Measurements from ENCODE around the gene PROCR. TPM values are rescaled to one million over a fixed set of nuclear protein-coding genes. Genes with fewer than 3 reads are reported as not detected.

The PROCR gene
- total RNA-seq, result 1 to 10 TPM; 1.2 to 1.3 TPM

DNA sequence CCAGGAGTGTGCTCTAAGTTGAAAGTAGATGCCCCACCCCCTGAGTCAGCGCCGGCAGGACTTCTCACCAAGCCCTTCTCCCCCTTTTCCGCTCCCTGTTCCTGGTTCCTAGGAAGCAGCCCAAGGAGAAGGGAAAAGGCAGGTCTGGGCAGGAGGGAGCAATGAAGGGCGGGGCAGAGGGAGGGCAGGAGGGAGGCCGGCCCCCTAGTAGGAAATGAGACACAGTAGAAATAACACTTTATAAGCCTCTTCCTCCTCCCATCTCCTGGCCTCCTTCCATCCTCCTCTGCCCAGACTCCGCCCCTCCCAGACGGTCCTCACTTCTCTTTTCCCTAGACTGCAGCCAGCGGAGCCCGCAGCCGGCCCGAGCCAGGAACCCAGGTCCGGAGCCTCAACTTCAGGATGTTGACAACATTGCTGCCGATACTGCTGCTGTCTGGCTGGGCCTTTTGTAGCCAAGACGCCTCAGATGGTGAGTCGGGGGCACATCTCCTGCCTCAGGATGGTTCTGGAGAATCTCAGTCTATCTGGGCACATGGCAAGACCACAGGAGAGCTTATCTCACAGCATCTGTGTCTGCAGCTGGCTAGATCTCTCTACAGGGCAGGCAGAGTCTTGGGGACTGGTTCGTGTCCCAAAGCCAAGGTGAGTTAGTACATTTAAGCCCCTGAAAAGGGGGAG is at the start of gene PROCR:
TSS of gene PROCR (plus strand) at position 320 of the 681 bp plus-strand sequence. CDS start at position 403, 83 bp downstream.
- ChIA-PET POLR2A (no interaction called here), CTCF (no interaction called here)
- H3K4me1 Mint-ChIP-seq (ENCODE audit: low read depth), result peaks cover 18% of the 10 kb centered on the region
- H3K9me3 Mint-ChIP-seq (ENCODE audit: insufficient read depth), result no peaks in the 10 kb centered on the region
- no peaks in the 10 kb centered on the region for H3K27me3 Mint-ChIP-seq (ENCODE audit: low read depth)
- ATAC-seq (peak; percentile 84), DNase-seq (peak; percentile 26)
- H3K36me3 Mint-ChIP-seq (ENCODE audit: low read depth), result no peaks in the 10 kb centered on the region
- H3K4me3 Mint-ChIP-seq, result peak within 1 kb of the TSS; percentile 67
- H3K27ac Mint-ChIP-seq, result peak within 1 kb of the TSS; percentile 73

DNA sequence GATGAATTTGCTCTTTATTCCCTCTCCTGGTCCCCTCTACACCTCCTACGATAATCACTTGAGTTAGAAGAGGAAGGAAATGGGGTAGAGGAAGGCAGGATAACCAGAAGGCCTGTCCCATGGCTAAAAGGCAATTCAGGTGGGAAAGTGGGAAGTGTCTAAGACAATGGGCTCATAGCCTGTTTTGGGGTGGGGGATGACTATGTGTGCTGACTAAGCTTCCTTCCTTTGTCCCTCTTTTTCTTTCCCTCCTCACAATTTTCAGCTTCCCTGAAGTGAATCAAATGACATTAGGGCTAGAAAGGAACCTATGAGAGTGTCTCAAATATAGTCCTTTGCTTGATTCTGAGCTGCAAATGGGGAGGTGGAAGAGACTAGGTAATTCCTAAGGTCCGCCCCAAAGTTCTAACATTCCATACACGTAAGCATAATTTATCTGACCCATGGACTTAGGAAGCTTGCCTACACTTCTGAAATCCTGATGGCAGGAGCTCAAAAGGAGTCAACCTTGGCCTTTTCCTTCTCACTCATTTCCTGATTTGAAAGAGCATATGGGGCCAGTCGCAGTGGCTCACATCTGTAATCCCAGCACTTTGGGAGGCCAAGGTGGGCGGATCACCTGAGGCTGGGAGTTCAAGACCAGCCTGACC is 49.0 kb upstream of the PROCR start:
- no peaks in the 10 kb centered on the region for H3K9me3 Mint-ChIP-seq (ENCODE audit: insufficient read depth)
- no peak for ATAC-seq
- no peak for DNase-seq
- peaks cover 62% of the 10 kb centered on the region for H3K36me3 Mint-ChIP-seq (ENCODE audit: low read depth)
- H3K4me1 Mint-ChIP-seq (ENCODE audit: low read depth), result peaks cover 2% of the 10 kb centered on the region
- H3K27ac Mint-ChIP-seq, result no peak overlapping the region
- POLR2A ChIA-PET, result no interaction called here
- CTCF ChIA-PET, result interaction anchor here (1.4 kb wide), 1 partner anchor 24 kb away, joined by 3 read pairs; the partner anchor contains the start of gene EDEM2
- no peaks in the 10 kb centered on the region for H3K27me3 Mint-ChIP-seq (ENCODE audit: low read depth)
- no peak overlapping the region for H3K4me3 Mint-ChIP-seq

DNA sequence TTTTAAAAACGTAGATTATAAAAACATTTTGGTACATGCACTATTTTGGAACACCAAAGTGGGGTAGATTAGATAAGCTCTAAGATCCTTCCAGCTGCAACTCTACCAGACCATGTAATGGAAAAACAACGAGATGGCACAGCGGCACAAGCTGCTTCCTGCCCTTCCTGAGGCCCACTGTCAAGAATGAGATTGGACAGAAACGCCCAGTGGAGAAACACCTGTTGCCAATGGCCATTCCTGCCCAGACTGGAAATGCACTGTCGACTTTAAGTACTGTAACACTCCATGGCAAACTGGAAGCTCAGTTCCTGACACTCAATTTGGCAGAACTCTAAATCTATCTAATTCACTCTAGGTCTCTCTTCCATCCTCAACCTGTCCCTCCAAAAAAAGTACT is 46.1 kb upstream of the PROCR start:
- DNase-seq (no peak), ATAC-seq (no peak)
- CTCF ChIA-PET, result interaction anchor here (0.6 to 1.3 kb wide), 5 partner anchors 19 to 143 kb away, joined by 3 to 8 read pairs (median 4); partner anchors contain the start of gene EDEM2
- H3K36me3 Mint-ChIP-seq (ENCODE audit: low read depth), result peaks cover 54% of the 10 kb centered on the region
- peaks cover 2% of the 10 kb centered on the region for H3K4me1 Mint-ChIP-seq (ENCODE audit: low read depth)
- H3K9me3 Mint-ChIP-seq (ENCODE audit: insufficient read depth), result no peaks in the 10 kb centered on the region
- H3K4me3 Mint-ChIP-seq, result no peak overlapping the region
- no peak overlapping the region for H3K27ac Mint-ChIP-seq
- POLR2A ChIA-PET, result no interaction called here
- no peaks in the 10 kb centered on the region for H3K27me3 Mint-ChIP-seq (ENCODE audit: low read depth)

DNA sequence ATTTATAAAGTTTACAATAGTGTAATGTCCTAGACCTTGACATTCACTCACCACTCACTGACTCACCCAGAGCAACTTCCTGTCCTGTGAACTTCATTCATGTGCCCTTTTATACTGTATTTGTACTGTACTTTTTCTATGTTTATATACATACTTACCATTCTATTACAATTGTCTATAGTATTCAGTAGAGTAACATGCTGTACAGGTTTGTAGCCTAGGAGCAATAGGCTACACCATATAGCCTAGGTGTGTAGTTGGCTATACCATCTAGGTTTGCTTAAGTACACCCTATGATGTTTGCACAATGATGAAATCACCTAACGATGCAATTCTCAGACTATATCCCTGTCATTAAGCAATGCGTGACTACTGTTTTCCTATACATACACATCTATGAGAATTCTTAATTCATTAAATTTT is 42.2 kb upstream of the PROCR start:
- H3K27me3 Mint-ChIP-seq (ENCODE audit: low read depth), result no peaks in the 10 kb centered on the region
- ATAC-seq (peak; percentile 15), DNase-seq (no peak)
- H3K4me1 Mint-ChIP-seq (ENCODE audit: low read depth), result peaks cover 2% of the 10 kb centered on the region
- H3K36me3 Mint-ChIP-seq (ENCODE audit: low read depth), result peaks cover 50% of the 10 kb centered on the region
- no peak overlapping the region for H3K4me3 Mint-ChIP-seq
- H3K27ac Mint-ChIP-seq, result no peak overlapping the region
- ChIA-PET CTCF (no interaction called here), POLR2A (no interaction called here)
- H3K9me3 Mint-ChIP-seq (ENCODE audit: insufficient read depth), result no peaks in the 10 kb centered on the region

DNA sequence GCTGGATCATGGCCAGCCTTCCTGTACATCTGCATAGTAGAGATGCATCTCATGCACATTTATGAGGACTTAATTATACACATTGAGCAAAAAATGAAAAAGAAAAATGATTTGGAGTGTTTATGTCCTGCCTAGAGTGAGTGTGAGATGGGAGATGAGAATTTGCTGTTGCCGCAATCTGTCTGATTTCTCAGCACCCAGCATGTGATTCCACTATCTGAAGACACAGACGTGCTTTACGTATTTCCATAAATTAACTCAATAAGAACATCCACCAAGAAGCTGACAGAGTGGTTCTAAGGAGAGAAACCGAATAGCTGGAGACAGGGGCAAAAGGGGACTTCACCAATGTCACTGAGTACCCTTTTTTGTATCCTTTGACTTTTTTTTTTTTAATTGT is 39.9 kb upstream of the PROCR start:
- Mint-ChIP-seq H3K27ac (no peak overlapping the region), H3K4me3 (no peak overlapping the region)
- POLR2A ChIA-PET, result interaction anchor here (0.7 kb wide), 1 partner anchor 160 kb away, joined by 3 read pairs; no protein-coding TSS in a partner anchor

DNA sequence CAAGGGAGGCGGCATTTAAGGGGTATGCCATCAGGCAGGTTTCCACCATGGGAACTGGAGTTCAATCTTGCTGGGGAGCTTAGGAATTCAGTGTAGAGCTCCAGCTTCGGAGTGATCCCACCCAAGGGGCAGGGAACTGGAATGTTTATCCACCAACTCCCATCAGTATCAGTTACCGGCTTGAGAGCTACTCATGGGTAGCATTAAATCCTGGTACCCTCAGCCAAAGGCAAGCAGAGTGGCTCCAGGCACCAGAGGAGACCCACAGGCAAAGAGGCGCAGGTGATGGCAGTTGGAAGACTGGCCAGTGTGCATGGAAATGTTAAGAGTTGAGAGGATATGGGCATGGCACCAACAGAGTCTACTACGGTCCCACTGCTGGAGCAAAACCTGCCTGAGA is 38.8 kb upstream of the PROCR start:
- ChIA-PET POLR2A (interaction anchor here (0.5 to 1.3 kb wide), 2 partner anchors 14 to 154 kb away, joined by 3 read pairs; partner anchors contain the start of gene EDEM2), CTCF (no interaction called here)
- Mint-ChIP-seq H3K27ac (no peak overlapping the region), H3K4me1 (ENCODE audit: low read depth) (peaks cover 2% of the 10 kb centered on the region), H3K27me3 (ENCODE audit: low read depth) (no peaks in the 10 kb centered on the region), H3K36me3 (ENCODE audit: low read depth) (peaks cover 45% of the 10 kb centered on the region), H3K9me3 (ENCODE audit: insufficient read depth) (no peaks in the 10 kb centered on the region), H3K4me3 (no peak overlapping the region)
- ATAC-seq (no peak), DNase-seq (no peak)

More for the DNA sequence above, 39.9 kb upstream of the PROCR start:
- ATAC-seq, result no peak
- H3K27me3 Mint-ChIP-seq (ENCODE audit: low read depth), result no peaks in the 10 kb centered on the region
- H3K9me3 Mint-ChIP-seq (ENCODE audit: insufficient read depth), result no peaks in the 10 kb centered on the region
- peaks cover 2% of the 10 kb centered on the region for H3K4me1 Mint-ChIP-seq (ENCODE audit: low read depth)
- no peak for DNase-seq
- CTCF ChIA-PET, result no interaction called here
- H3K36me3 Mint-ChIP-seq (ENCODE audit: low read depth), result peaks cover 39% of the 10 kb centered on the region

DNA sequence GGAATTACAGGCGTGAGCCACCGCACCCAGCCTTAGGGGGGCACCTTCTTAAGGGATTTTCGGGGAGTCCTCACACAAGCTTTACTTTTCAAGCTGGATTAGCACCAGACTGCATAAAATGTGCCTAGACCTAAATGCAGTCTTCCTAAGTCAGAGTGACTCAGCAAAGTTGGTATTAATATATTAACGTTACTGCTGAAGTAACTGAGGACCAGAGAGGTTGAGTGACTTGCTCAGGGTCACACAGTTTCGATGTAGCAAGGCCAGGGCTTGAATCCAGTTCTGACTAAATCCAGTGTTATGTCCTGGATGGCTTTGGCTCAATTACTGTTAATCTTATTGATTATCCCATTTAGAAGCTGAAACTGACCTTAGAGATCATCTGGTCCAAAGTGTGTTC is 38.1 kb upstream of the PROCR start:
- H3K9me3 Mint-ChIP-seq (ENCODE audit: insufficient read depth), result no peaks in the 10 kb centered on the region
- ChIA-PET POLR2A (interaction anchor here (1.3 kb wide), 1 partner anchor 13 kb away, joined by 3 read pairs; the partner anchor contains the start of gene EDEM2), CTCF (no interaction called here)
- H3K27ac Mint-ChIP-seq, result no peak overlapping the region
- no peak for DNase-seq
- no peak overlapping the region for H3K4me3 Mint-ChIP-seq
- ATAC-seq, result no peak
- H3K27me3 Mint-ChIP-seq (ENCODE audit: low read depth), result no peaks in the 10 kb centered on the region
- H3K4me1 Mint-ChIP-seq (ENCODE audit: low read depth), result peaks cover 2% of the 10 kb centered on the region
- H3K36me3 Mint-ChIP-seq (ENCODE audit: low read depth), result peaks cover 45% of the 10 kb centered on the region

DNA sequence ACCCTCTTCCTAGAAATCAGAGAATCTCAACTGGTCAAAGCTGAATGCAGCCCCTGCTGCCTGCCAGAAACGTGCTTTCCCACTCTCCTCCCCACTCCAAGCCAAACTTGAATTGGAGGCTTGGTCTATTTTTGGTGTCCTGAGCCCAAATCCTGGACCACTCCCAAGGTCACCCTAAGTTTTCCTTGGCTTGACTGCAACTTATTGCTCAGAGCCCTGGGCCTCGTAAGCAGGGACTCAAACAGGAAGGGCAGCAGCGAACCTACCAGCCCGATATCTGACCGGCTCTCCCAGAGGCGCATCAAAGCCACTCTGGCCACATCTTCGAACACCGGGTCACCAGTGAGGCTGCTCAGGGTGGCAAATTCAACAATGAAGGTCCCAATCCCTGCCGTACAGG is 37.4 kb upstream of the PROCR start:
- ChIA-PET CTCF (no interaction called here), POLR2A (no interaction called here)
- ATAC-seq (no peak), DNase-seq (no peak)
- H3K27ac Mint-ChIP-seq, result no peak overlapping the region
- H3K36me3 Mint-ChIP-seq (ENCODE audit: low read depth), result peaks cover 47% of the 10 kb centered on the region
- H3K9me3 Mint-ChIP-seq (ENCODE audit: insufficient read depth), result no peaks in the 10 kb centered on the region
- H3K4me3 Mint-ChIP-seq, result no peak overlapping the region
- peaks cover 2% of the 10 kb centered on the region for H3K4me1 Mint-ChIP-seq (ENCODE audit: low read depth)
- no peaks in the 10 kb centered on the region for H3K27me3 Mint-ChIP-seq (ENCODE audit: low read depth)

DNA sequence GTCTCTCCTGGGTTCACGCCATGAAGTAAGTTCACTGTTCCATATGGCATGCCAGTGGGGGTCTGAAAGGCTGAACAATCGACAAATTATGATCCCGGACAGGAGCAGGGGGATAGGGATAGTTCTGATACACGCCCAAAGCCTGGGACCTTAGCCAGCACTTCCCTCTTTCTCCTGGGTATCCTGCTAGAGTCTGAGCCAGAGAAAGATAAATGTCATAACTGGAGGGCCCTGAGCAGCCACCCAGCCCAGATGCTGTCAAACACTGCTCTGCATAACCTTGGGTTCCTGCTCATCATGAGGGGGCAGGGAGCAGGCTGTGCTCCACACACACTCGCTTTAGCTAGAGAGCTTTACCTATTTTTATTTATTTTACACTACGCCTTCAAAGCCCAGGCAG is 37.0 kb upstream of the PROCR start:
- POLR2A ChIA-PET, result no interaction called here
- Mint-ChIP-seq H3K36me3 (ENCODE audit: low read depth) (peaks cover 46% of the 10 kb centered on the region), H3K9me3 (ENCODE audit: insufficient read depth) (no peaks in the 10 kb centered on the region), H3K27me3 (ENCODE audit: low read depth) (no peaks in the 10 kb centered on the region), H3K4me3 (no peak overlapping the region), H3K27ac (no peak overlapping the region), H3K4me1 (ENCODE audit: low read depth) (no peaks in the 10 kb centered on the region)
- no peak for ATAC-seq
- CTCF ChIA-PET, result no interaction called here
- DNase-seq, result no peak

DNA sequence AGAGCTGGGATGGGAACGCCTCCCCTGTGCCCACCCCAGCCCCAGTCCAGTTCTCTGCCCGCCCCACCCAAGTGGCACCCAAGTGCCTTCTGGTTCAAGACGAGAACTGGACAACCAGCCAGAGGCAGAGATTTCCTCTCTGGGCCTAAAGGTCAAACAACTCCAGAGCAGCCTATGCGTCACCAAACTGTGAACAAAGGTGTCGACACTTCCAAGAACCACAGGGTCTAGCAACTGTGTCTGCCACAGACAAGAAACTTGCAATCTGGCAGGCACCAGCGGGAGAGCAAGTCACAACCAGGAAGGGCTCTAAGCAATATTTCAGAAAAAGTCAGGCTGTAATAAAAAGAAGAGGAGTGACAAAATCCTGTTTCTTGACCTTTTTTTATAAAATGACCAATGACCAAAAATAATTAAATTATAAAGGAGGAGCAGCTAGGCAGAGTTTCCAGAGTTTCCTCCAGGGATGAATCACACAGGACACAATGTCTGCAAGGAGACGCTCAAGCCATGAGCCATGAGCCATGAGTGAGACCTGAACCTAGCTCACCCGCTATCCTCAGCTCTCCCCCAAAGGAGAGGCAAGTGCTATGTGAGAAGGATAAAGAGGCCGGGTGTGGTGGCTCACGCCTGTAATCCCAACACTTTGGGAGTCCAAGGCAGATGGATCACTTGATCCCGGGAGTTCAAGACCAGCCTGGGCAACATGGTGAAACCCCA is 35.8 kb upstream of the PROCR start:
- H3K4me3 Mint-ChIP-seq, result no peak overlapping the region
- peaks cover 44% of the 10 kb centered on the region for H3K36me3 Mint-ChIP-seq (ENCODE audit: low read depth)
- no peak overlapping the region for H3K27ac Mint-ChIP-seq

DNA sequence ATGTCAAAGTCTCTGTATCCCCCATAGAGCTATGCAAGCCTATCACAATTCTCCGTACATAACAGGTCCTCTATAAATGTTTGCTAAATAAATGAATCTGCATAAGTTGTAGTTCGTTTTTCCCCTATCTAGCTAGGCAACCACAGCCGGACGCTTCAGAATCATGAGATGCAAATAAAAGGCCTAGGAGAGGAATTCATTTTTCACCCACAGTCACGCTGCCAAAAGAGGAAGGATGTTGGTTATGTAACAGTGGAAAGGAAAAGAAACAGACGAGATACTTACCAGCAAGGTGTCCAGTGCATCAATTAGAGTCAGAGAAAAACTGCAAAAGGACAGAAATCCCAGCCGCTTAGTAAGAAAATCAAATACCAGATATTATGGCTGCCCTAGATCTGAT is 27.2 kb upstream of the PROCR start:
- H3K27me3 Mint-ChIP-seq (ENCODE audit: low read depth), result no peaks in the 10 kb centered on the region
- H3K4me1 Mint-ChIP-seq (ENCODE audit: low read depth), result peaks cover 29% of the 10 kb centered on the region
- POLR2A ChIA-PET, result interaction anchor here (0.6 kb wide), 1 partner anchor 64 kb away, joined by 3 read pairs; no protein-coding TSS in a partner anchor
- no peak overlapping the region for H3K4me3 Mint-ChIP-seq
- H3K27ac Mint-ChIP-seq, result peak overlapping the region; percentile 36
- ATAC-seq, result no peak
- no peaks in the 10 kb centered on the region for H3K9me3 Mint-ChIP-seq (ENCODE audit: insufficient read depth)
- peaks cover 40% of the 10 kb centered on the region for H3K36me3 Mint-ChIP-seq (ENCODE audit: low read depth)
- DNase-seq, result no peak
- CTCF ChIA-PET, result interaction anchor here (0.5 to 5.2 kb wide), 35 partner anchors 8 to 310 kb away, joined by 3 to 73 read pairs (median 4); partner anchors contain the start of genes ACSS2, CEP250, EIF6 and MMP24OS

More for the DNA sequence above, 35.8 kb upstream of the PROCR start:
- DNase-seq (no peak), ATAC-seq (no peak)
- Mint-ChIP-seq H3K9me3 (ENCODE audit: insufficient read depth) (no peaks in the 10 kb centered on the region), H3K4me1 (ENCODE audit: low read depth) (no peaks in the 10 kb centered on the region), H3K27me3 (ENCODE audit: low read depth) (no peaks in the 10 kb centered on the region)
- ChIA-PET POLR2A (interaction anchor here (1.6 kb wide), 1 partner anchor 10 kb away, joined by 5 read pairs; no protein-coding TSS in a partner anchor), CTCF (interaction anchor here (1.8 kb wide), 1 partner anchor 9 kb away, joined by 4 read pairs; no protein-coding TSS in a partner anchor)
